Measurements from ENCODE around the gene JAG2.
"Not testable (repeated sequence)": the region's sequence is repeated elsewhere in the genome, so short reads cannot be mapped to it uniquely, and the experiment has no call there.

Gene JAG2

GRCh38 chr14:105123981-105124765, 44.4 kb downstream of the JAG2 start:
- in situ Hi-C loops (cut with HindIII; ENCODE audit: low sequenced_read_pairs), result loop anchor here (10.0 kb wide), 4 partner anchors 69 to 349 kb away; no protein-coding TSS in a partner anchor

- in situ Hi-C loops (cut with HindIII; ENCODE audit: low sequenced_read_pairs), result loop anchor here (10.0 kb wide), 4 partner anchors 68 to 348 kb away; no protein-coding TSS in a partner anchor
These were observed 45.4 kb downstream of the JAG2 start for GRCh38 chr14:105123064-105123665.

- in situ Hi-C loops (cut with HindIII; ENCODE audit: low sequenced_read_pairs), result loop anchor here (10.0 kb wide), 4 partner anchors 65 to 345 kb away; no protein-coding TSS in a partner anchor
These were observed 48.5 kb downstream of the JAG2 start for GRCh38 chr14:105120056-105120455.

- in situ Hi-C loops (cut with HindIII; ENCODE audit: low sequenced_read_pairs), result loop anchor here (10.0 kb wide), 4 partner anchors 65 to 345 kb away; no protein-coding TSS in a partner anchor
These were observed 49.1 kb downstream of the JAG2 start for GRCh38 chr14:105119408-105120025.

- in situ Hi-C loops (cut with HindIII; ENCODE audit: low sequenced_read_pairs), result no loop called here
These were observed 49.7 kb downstream of the JAG2 start for GRCh38 chr14:105118646-105119407.

- in situ Hi-C loops (cut with HindIII; ENCODE audit: low sequenced_read_pairs), result no loop called here
These were observed 50.7 kb downstream of the JAG2 start for GRCh38 chr14:105117710-105118385.

- in situ Hi-C loops (cut with HindIII; ENCODE audit: low sequenced_read_pairs), result no loop called here
These were observed 51.3 kb downstream of the JAG2 start for GRCh38 chr14:105117257-105117646.

GRCh38 chr14:105116451-105117256, 51.9 kb downstream of the JAG2 start:
- in situ Hi-C loops (cut with HindIII; ENCODE audit: low sequenced_read_pairs), result no loop called here

- in situ Hi-C loops (cut with HindIII; ENCODE audit: low sequenced_read_pairs), result not testable (repeated sequence)
These were observed 59.3 kb downstream of the JAG2 start for GRCh38 chr14:105109243-105109642.

- in situ Hi-C loops (cut with HindIII; ENCODE audit: low sequenced_read_pairs), result no loop called here
These were observed 60.1 kb downstream of the JAG2 start for GRCh38 chr14:105108516-105108864.

- in situ Hi-C loops (cut with HindIII; ENCODE audit: low sequenced_read_pairs), result no loop called here
These were observed 60.6 kb downstream of the JAG2 start for GRCh38 chr14:105107781-105108515.

GRCh38 chr14:105107351-105107750, 61.2 kb downstream of the JAG2 start:
- in situ Hi-C loops (cut with HindIII; ENCODE audit: low sequenced_read_pairs), result no loop called here

- in situ Hi-C loops (cut with HindIII; ENCODE audit: low sequenced_read_pairs), result no loop called here
These were observed 63.4 kb downstream of the JAG2 start for GRCh38 chr14:105105158-105105557.

GRCh38 chr14:105102893-105103292, 65.7 kb downstream of the JAG2 start:
- in situ Hi-C loops (cut with HindIII; ENCODE audit: low sequenced_read_pairs), result no loop called here

GRCh38 chr14:105102361-105102870, 66.2 kb downstream of the JAG2 start:
- in situ Hi-C loops (cut with HindIII; ENCODE audit: low sequenced_read_pairs), result no loop called here

- in situ Hi-C loops (cut with HindIII; ENCODE audit: low sequenced_read_pairs), result no loop called here
These were observed 67.7 kb downstream of the JAG2 start for GRCh38 chr14:105100910-105101309.

- in situ Hi-C loops (cut with HindIII; ENCODE audit: low sequenced_read_pairs), result no loop called here
These were observed 68.8 kb downstream of the JAG2 start for GRCh38 chr14:105099778-105100177.

GRCh38 chr14:105098316-105098715, 70.3 kb downstream of the JAG2 start:
- in situ Hi-C loops (cut with HindIII; ENCODE audit: low sequenced_read_pairs), result no loop called here

- in situ Hi-C loops (cut with HindIII; ENCODE audit: low sequenced_read_pairs), result no loop called here
These were observed 70.8 kb downstream of the JAG2 start for GRCh38 chr14:105097794-105098127.
